COLO668 (cell line): ENCODE measurements around the gene ZNF428.
"Not testable (repeated sequence)": the region's sequence is repeated elsewhere in the genome, so short reads cannot be mapped to it uniquely, and the experiment has no call there.

Experiments used
- DNase-seq: peaks from one replicate; lab custom pipeline; 2025; ENCODE audit not compliant: unreplicated experiment; lab: John Stamatoyannopoulos, UW

The ZNF428 gene

GRCh38 chr19:43594710-43595604, 24.5 kb downstream of the ZNF428 start:
- DNase-seq, result peak; percentile 80

DNA sequence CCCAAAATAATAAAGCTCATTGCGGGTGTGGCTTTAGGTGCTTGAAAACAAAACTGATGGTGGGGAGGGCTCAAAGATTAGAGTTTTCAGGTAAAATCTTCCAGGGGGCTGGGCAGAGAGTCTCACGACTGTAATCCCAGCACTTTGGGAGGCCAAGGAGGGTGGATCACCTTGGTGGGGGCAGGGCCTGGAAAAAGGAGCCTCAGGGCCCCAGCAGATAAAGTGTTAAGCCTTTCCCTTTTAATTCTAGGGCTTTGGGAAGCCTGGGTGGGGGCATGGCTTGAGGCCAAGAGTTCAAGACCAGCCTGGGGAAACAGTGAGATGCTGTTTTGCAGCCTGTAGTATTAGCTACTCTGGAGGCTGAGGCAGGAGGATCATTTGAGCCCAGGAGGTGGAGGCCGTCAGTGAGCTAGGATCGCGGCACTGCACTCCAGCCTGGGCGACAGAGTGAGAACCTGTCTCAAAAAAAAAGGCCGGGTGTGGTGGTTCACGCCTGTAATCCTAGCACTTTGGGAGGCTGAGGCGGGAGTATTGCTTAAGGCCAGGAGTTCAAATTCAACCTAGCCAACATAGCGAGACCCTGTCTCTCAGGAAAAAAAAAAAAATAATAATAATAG, 25.2 kb downstream of the ZNF428 start:
- no peak for DNase-seq

GRCh38 chr19:43592800-43593350, 26.6 kb downstream of the ZNF428 start:
- no peak for DNase-seq

GRCh38 chr19:43591904-43592772, 27.3 kb downstream of the ZNF428 start:
- no peak for DNase-seq

GRCh38 chr19:43589678-43590077, 29.8 kb downstream of the ZNF428 start:
- DNase-seq, result no peak

DNA sequence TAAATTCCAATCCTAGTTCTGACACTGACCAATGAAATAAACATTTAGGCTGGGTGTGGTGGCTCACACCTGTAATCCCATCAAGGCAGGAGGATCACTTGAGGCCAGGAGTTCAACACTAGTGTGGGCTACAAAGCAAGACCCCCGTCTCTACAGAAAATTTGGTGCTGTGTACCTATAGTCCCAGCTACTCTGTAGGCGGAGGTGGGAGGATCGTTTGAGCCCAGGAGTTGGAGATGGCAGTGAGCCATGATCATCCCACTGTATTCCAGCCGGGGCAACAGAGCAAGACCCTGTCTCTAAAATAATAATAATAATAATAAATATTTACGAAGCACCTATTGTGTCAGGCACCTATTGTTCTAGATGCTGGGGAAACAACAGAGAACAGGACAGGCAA, 30.2 kb downstream of the ZNF428 start:
- DNase-seq, result no peak

DNA sequence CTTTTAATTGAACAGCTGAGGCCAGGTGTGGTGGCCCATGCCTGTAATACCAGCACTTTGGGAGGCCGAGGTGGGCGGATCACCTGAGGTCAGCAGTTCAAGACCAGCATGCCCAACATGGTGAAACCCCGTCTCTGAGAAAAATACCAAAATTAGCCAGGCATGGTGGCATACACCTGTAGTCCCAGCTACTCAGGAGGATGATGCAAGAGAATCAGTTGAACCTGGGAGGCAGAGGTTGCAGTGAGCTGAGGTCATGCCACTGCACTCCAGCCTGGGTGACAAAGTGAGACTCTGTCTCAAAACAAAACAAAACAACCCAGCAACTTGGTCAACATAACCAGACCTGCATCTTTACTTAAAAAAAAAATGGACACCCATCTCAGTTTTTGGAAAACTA, 32.4 kb downstream of the ZNF428 start:
- not testable (repeated sequence) for DNase-seq

DNA sequence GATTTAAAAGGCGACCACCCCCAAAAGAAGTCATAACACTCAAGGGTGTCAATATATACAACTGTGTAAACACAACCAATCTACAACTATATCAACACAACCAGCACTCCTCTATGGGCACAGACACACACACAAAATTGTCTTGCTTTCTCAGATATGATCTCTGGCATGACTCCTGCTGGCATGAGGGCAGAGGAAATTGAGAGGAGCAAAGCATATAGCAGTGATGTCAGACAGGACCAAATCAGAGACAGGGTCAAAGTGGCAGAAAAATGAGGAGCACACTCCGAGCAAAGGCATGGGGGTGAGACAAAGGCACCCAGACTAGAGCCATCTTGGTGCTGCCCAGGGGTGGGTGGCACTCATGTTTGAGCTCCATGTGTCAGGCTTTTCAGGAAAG, 33.1 kb downstream of the ZNF428 start:
- no peak for DNase-seq

GRCh38 chr19:43584484-43584883, 34.9 kb downstream of the ZNF428 start:
- no peak for DNase-seq

GRCh38 chr19:43582495-43582894, 36.9 kb downstream of the ZNF428 start:
- no peak for DNase-seq

DNA sequence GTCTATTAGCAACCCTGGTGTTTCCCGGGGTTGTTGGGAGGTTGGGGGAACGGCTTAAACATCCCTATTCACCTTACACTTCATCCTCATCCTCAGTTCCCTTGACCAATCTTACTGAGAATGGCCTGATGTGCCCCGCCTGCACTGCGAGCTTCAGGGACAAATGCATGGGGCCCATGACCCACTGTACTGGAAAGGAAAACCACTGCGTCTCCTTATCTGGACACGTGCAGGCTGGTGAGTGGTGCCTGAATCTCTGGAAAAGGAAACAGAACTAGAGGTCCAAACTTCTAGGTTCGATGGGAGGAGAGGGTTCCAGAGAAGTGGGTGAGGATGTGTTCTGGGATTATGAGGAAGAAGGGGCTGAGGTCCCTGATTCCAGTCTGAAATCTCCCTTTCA, 38.0 kb downstream of the ZNF428 start:
- DNase-seq, result no peak

DNA sequence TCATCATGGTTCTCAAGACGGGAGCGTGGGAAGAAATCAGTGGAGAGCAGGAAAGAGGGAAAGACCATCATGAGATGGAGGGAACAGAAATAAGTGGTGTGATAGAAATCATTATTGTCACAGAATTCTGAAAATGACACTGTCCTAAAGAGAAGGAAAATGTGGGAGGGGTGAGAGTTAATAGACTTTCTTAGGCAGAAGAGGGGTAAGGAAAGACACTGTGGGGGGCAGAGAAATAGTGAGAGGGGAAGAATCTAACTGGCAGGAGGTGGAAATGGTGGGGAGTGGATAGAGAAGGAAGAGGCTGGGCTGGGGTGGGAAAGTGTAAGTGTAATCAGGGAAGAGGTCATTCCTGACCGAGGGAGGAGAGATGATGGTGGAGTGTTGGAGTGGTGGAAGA, 40.6 kb downstream of the ZNF428 start:
- no peak for DNase-seq

DNA sequence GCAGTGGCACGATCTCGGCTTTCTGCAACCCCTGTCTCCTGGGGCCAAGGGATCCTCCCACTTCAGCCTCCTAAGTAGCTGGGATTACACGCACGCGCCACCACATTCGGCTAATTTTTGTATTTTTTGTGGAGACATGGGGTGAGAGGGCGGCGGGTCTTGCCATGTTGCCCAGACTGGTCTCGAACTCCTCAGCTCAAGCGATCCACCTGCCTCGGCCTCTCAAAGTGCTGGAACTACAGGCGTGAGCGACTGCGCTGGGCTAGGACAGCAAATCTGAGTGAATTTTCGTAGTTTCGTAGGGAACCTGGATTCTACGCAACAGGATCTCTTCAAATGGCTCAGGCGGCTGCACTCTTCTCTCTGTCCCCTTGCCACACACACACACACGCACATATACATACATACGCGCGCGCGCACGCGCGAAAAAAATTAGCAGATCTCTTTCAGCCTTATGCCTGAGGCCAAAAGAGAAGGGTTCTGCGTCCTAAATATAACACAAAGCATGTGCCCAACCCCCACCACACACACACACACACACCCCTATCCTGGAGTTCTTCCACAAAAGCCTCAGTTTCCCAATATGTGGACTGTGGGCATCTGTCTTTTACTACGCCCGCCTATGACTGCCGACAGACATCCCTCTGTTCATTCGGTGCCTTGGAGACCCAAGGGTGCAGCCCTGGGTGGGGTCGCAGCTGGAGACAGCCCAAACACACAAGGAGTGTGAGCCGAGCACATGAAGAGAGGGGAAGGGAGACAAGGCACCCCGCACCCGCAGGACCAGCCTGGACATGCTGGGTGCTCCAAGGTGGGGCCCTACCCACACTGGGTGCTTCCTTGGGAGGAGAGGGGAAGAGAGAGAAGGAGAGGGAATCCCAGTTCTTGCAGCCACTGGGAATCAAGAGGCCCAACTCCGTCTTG, 43.2 kb downstream of the ZNF428 start:
- DNase-seq, result no peak

DNA sequence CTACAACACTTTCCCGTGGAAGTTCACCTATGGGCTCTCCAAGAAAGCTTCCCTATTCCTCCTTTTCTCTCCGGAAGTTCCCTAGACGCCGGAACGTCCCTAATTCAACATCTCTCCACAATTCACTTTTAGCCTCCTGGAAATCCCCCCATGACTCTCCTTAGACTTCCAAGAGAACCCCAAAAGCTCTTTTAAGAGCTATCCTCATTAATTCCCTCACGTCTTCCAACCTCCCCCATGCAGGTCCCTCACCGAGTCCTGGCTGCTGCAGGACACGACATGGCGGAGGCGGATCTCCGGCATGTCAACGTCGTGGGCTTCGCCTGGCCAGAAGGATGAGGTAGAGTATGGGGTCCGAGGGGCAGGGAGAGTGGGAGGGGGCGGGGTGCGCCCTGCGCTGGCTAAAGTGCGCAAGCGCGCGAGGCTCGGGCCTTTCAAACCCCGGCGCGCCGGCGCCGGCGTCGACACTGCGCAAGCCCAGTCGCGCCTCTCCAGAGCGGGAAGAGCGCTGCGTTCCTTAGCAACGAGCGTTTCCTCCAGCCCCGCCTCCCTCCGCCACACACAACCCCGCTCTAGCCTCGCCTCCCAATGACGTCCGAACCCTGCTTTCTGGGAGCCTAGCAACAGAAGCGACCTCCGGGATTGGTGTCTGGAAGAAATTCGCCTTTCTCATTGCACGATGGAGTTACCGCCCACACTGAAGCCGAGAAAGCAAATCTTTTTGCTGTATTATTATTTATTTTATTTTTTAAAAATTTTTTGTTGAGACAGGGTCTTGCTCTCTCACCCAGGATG, 44.1 kb downstream of the ZNF428 start, which contains the start of the genes PINLYP and XRCC1:
TSS of gene PINLYP (plus strand) at position 646 of the 795 bp plus-strand sequence. CDS start 1,391 bp downstream, outside the sequence.
TSS of gene XRCC1 (minus strand) at position 372 of the 795 bp plus-strand sequence. CDS start at position 303, 69 bp downstream.
- DNase-seq, result peak; percentile 98

- no peak for DNase-seq
These were observed 44.8 kb downstream of the ZNF428 start for GRCh38 chr19:43574424-43575155.

DNA sequence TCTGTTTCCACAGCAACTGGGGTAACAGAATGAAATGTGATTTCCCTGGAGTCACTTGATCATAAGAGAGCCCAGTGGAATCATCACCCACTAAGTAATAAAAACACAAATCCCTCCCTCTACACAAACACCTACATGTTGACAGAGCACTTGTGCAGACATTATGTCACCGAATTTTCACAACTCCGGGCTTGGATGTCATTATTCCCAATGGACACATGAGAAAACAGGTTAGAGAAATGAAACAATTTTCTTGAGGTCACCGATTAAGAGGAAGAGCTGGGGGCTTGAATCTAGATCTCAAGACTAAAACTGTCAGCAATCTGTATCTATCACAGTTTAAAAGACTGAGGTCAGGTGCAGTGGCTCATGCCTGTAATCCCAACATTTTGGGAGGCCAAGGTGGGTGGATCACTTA, 47.2 kb downstream of the ZNF428 start:
- peak; percentile 64 for DNase-seq

GRCh38 chr19:43570174-43570791, 49.1 kb downstream of the ZNF428 start:
- peak; percentile 76 for DNase-seq

- no peak for DNase-seq
These were observed 49.8 kb downstream of the ZNF428 start for GRCh38 chr19:43569657-43570056.
